HG03095 (cell line): Measurements from ENCODE around the gene ATP6V0E1.
"Not testable (repeated sequence)": the region's sequence is repeated elsewhere in the genome, so short reads cannot be mapped to it uniquely, and the experiment has no call there.

ENCODE experiments used
- ATAC-seq: cut with Tn5 transposase; IDR thresholded peaks from one replicate; pipeline ENCODE4 v1.9.1; 2021; ENCODE audit warnings: moderate library complexity; ENCODE audit not compliant: unreplicated experiment

The ATP6V0E1 gene

GRCh38 chr5:173032730-173033129 is 49.2 kb downstream of the ATP6V0E1 start:
- no peak for ATAC-seq

GRCh38 chr5:173033923-173034322 is 50.4 kb downstream of the ATP6V0E1 start:
- no peak for ATAC-seq

- peak; percentile 46 for ATAC-seq
These were observed 52.5 kb downstream of the ATP6V0E1 start for GRCh38 chr5:173035904-173036707.

- ATAC-seq, result no peak
These were observed 55.6 kb downstream of the ATP6V0E1 start for GRCh38 chr5:173039188-173039587.

- ATAC-seq, result no peak
These were observed 56.4 kb downstream of the ATP6V0E1 start for GRCh38 chr5:173039964-173040363.

GRCh38 chr5:173041881-173042762 is 58.6 kb downstream of the ATP6V0E1 start:
- ATAC-seq, result no peak

GRCh38 chr5:173042763-173043107 is 59.2 kb downstream of the ATP6V0E1 start:
- no peak for ATAC-seq

- no peak for ATAC-seq
These were observed 61.9 kb downstream of the ATP6V0E1 start for GRCh38 chr5:173045474-173045873.

- not testable (repeated sequence) for ATAC-seq
These were observed 63.7 kb downstream of the ATP6V0E1 start for GRCh38 chr5:173047096-173047837.

GRCh38 chr5:173047838-173048105 is 64.2 kb downstream of the ATP6V0E1 start:
- ATAC-seq, result no peak

GRCh38 chr5:173050791-173051190 is 67.2 kb downstream of the ATP6V0E1 start:
- no peak for ATAC-seq

GRCh38 chr5:173051746-173052145 is 68.2 kb downstream of the ATP6V0E1 start:
- no peak for ATAC-seq

- no peak for ATAC-seq
These were observed 69.5 kb downstream of the ATP6V0E1 start for GRCh38 chr5:173053041-173053440.

- ATAC-seq, result no peak
These were observed 71.6 kb downstream of the ATP6V0E1 start for GRCh38 chr5:173055042-173055721.

- ATAC-seq, result no peak
These were observed 72.1 kb downstream of the ATP6V0E1 start for GRCh38 chr5:173055722-173055982.

- peak; percentile 68 for ATAC-seq
These were observed 72.6 kb downstream of the ATP6V0E1 start, which contains the start of gene CREBRF for GRCh38 chr5:173055983-173056782. CREBRF (plus strand) TSS chr5:173056352; CDS start chr5:173080776, 24,424 bp downstream.

GRCh38 chr5:173056783-173057061 is 73.2 kb downstream of the ATP6V0E1 start:
- ATAC-seq, result peak; percentile 24

GRCh38 chr5:173057062-173057924 is 73.7 kb downstream of the ATP6V0E1 start:
- ATAC-seq, result peak; percentile 75

- ATAC-seq, result no peak
These were observed 78.6 kb downstream of the ATP6V0E1 start for GRCh38 chr5:173062141-173062540.

- ATAC-seq, result peak; percentile 55
These were observed 81.6 kb downstream of the ATP6V0E1 start for GRCh38 chr5:173065155-173065554.
